PC-9 (cell line): ENCODE results near the gene FAM13C. TPM values are rescaled to one million over a fixed set of nuclear protein-coding genes. Genes with fewer than 3 reads are reported as not detected.

Experiments
- BruUV-seq: library from RNA; stranded (reverse); fragments of 400-500 nt; replicated peaks from 2 replicates; lab custom pipeline; 2021; lab: Mats Ljungman, UMichigan
- CTCF ChIA-PET: fragments of 300-600 bp; sonication (Branson Sonifier 250); formaldehyde crosslinking; loops from one replicate; lab custom pipeline; 2022; ENCODE audit warnings: antibody characterized with exemption; lab: Charles Lee
- POLR2A ChIA-PET: fragments of 300-600 bp; sonication (Branson Sonifier 250); formaldehyde crosslinking; loops from one replicate; lab custom pipeline; 2022; ENCODE audit warnings: antibody characterized with exemption; ENCODE audit not compliant: unreplicated experiment; lab: Charles Lee
- DNase-seq, 2 experiments: peaks; one replicate each; pipeline versions ENCODE4 v3.0.0 to v3.0.0-alpha.2; 2015 to 2022; ENCODE audit warnings: mixed read lengths in 1 of 2
- H2AFZ ChIP-seq: fragments of 200-600 bp; sonication (generic); 2 replicates; pipeline ENCODE4 v1.8.1; 2017; ENCODE audit warnings: antibody characterized with exemption
- H3F3A ChIP-seq: fragments of 200-600 bp; sonication (generic); 2 replicates; pipeline ENCODE4 v1.8.1; 2017; ENCODE audit warnings: antibody characterized with exemption, mild to moderate bottlenecking, low read depth; ENCODE audit not compliant: insufficient read depth
- H3K27ac ChIP-seq: fragments of 200-600 bp; sonication (generic); 2 replicates; pipeline ENCODE4 v1.6.1; 2016; ENCODE audit warnings: mixed run types
- H3K27me3 ChIP-seq: fragments of 200-600 bp; sonication (generic); 2 replicates; pipeline ENCODE4 v1.6.1; 2016; ENCODE audit warnings: low read depth, mixed run types; ENCODE audit not compliant: insufficient read depth
- H3K36me3 ChIP-seq: fragments of 200-600 bp; sonication (generic); 2 replicates; pipeline ENCODE4 v1.6.1; 2016; ENCODE audit warnings: low read depth, mixed run types
- H3K4me1 ChIP-seq: fragments of 200-600 bp; sonication (generic); replicated peaks from 2 replicates; pipeline ENCODE4 v1.6.1; 2016; ENCODE audit warnings: mixed run types; ENCODE audit not compliant: insufficient read depth
- H3K4me2 ChIP-seq: fragments of 200-600 bp; sonication (generic); 2 replicates; pipeline ENCODE4 v1.6.1; 2017; ENCODE audit warnings: mixed run types
- H3K4me3 ChIP-seq: fragments of 200-600 bp; sonication (generic); 2 replicates; pipeline ENCODE4 v1.6.1; 2016; ENCODE audit warnings: mixed run types
- H3K79me2 ChIP-seq: fragments of 200-600 bp; sonication (generic); 2 replicates; pipeline ENCODE4 v1.6.1; 2017; ENCODE audit warnings: low read depth, mixed run types
- H3K9me2 ChIP-seq: fragments of 200-600 bp; sonication (generic); 2 replicates; pipeline ENCODE4 v1.8.1; 2017; ENCODE audit warnings: mild to moderate bottlenecking; ENCODE audit not compliant: insufficient read depth
- H3K9me3 ChIP-seq: fragments of 200-600 bp; sonication (generic); 2 replicates; pipeline ENCODE4 v1.8.1; 2016; ENCODE audit warnings: low read depth; ENCODE audit not compliant: insufficient read depth
- H4K20me1 ChIP-seq: fragments of 200-600 bp; sonication (generic); 2 replicates; pipeline ENCODE4 v1.8.1; 2017; ENCODE audit not compliant: insufficient read depth
- EZH2 ChIP-seq: fragments of 200-600 bp; sonication (generic); IDR thresholded peaks from 2 replicates; pipeline ENCODE4 v1.8.0; 2017; ENCODE audit warnings: antibody characterized with exemption, low read depth
- intact Hi-C: fragments of 100-400 bp; cut with micrococcal nuclease; formaldehyde crosslinking; loops from one replicate; pipeline ENCODE4 v1.10.0; 2022; ENCODE audit not compliant: unreplicated experiment
- total RNA-seq: library from RNA; stranded (reverse); gene quantifications from 2 replicates; pipeline ENCODE4 v1.2.3, GENCODE V29; 2021
- TF ChIP-seq, protein P1 (sequence below): fragments of 200-600 bp; sonication (generic); conservative IDR thresholded peaks from 2 replicates; pipeline ENCODE4 v1.6.1; 2017; ENCODE audit warnings: mixed run types, antibody characterized with exemption, mild to moderate bottlenecking, moderate library complexity

The FAM13C gene
- total RNA-seq, 1 experiment from 2014 or later, result not detected

DNA sequence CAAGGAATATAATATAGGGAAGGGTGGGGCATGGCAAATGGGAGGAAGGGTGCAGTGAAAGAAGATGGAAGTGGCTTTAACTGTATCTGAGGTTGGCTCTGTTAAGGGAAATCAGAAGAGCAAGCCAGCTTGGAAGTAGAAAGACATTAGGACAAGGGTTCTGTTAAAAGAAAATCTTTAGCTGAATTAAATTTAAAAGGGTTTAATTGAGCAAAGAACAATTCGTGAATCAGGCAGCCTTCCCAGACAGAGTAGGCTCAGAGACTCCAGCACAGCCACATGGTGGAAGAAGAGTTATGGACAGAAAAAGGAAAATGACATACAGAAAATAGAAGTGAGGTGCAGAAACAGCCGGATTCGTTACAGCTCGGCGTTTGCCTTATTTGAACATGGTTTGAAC lies 42.0 kb downstream of the FAM13C start:
- Histone ChIP-seq H3K4me3 (no peak overlapping the region), H3K4me2 (no peak overlapping the region), H3K27me3 (no peaks in the 10 kb centered on the region), H3K9me2 (no peaks in the 10 kb centered on the region; the same call in 1 of the 2 replicates), H3F3A (no peaks in the 10 kb centered on the region), H3K36me3 (no peaks in the 10 kb centered on the region), H3K9me3 (no peaks in the 10 kb centered on the region), H3K79me2 (no peaks in the 10 kb centered on the region), H3K27ac (no peak overlapping the region), H4K20me1 (no peaks in the 10 kb centered on the region), H3K4me1 (no peaks in the 10 kb centered on the region), H2AFZ (no peak overlapping the region)
- BruUV-seq, result no TSS peak
- no peak for DNase-seq
- POLR2A ChIA-PET, result no interaction called here
- CTCF ChIA-PET, result no interaction called here
- no peak for TF ChIP-seq EZH2
- TF ChIP-seq, protein P1, sequence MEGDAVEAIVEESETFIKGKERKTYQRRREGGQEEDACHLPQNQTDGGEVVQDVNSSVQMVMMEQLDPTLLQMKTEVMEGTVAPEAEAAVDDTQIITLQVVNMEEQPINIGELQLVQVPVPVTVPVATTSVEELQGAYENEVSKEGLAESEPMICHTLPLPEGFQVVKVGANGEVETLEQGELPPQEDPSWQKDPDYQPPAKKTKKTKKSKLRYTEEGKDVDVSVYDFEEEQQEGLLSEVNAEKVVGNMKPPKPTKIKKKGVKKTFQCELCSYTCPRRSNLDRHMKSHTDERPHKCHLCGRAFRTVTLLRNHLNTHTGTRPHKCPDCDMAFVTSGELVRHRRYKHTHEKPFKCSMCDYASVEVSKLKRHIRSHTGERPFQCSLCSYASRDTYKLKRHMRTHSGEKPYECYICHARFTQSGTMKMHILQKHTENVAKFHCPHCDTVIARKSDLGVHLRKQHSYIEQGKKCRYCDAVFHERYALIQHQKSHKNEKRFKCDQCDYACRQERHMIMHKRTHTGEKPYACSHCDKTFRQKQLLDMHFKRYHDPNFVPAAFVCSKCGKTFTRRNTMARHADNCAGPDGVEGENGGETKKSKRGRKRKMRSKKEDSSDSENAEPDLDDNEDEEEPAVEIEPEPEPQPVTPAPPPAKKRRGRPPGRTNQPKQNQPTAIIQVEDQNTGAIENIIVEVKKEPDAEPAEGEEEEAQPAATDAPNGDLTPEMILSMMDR, result no peak
- intact Hi-C loops, result no loop called here

DNA sequence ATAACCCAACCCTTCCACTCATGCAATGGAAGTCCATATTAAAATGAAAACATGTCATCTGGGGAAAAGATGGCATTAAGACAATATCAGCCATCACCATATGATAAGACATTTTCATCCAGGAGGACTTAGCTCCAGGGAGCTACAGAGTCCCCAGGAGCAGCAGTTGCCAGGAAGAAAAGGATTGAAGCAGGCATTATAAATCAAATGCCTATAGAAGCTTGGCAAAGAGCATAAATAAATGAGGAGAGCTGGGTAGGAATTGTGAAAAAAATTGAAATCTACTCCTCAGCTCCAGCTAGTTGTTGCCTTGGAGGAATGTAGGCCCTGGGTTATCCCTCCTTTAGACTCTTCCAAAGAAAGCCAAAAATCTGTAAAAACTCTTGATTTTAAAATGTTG lies 42.5 kb downstream of the FAM13C start:
- Histone ChIP-seq H3K9me2 (no peaks in the 10 kb centered on the region; the same call in 1 of the 2 replicates), H2AFZ (no peak overlapping the region), H3K9me3 (no peaks in the 10 kb centered on the region), H4K20me1 (no peaks in the 10 kb centered on the region), H3F3A (no peaks in the 10 kb centered on the region), H3K27me3 (no peaks in the 10 kb centered on the region), H3K36me3 (no peaks in the 10 kb centered on the region), H3K27ac (no peak overlapping the region), H3K4me3 (no peak overlapping the region), H3K4me1 (no peaks in the 10 kb centered on the region), H3K79me2 (no peaks in the 10 kb centered on the region), H3K4me2 (no peak overlapping the region)
- CTCF ChIA-PET, result no interaction called here
- no TSS peak for BruUV-seq
- intact Hi-C loops, result no loop called here
- no peak for DNase-seq
- POLR2A ChIA-PET, result no interaction called here
- TF ChIP-seq, protein P1, result no peak
- TF ChIP-seq EZH2, result no peak

GRCh38 chr10:59317066-59317465 lies 45.3 kb downstream of the FAM13C start:
- DNase-seq, result no peak
- H3K9me3 ChIP-seq, result no peaks in the 10 kb centered on the region
- no peaks in the 10 kb centered on the region for H3K27me3 ChIP-seq
- TF ChIP-seq, protein P1, result no peak
- TF ChIP-seq EZH2, result no peak
- no peaks in the 10 kb centered on the region for H3F3A ChIP-seq
- intact Hi-C loops, result no loop called here
- H3K4me3 ChIP-seq, result no peak overlapping the region
- H4K20me1 ChIP-seq, result no peaks in the 10 kb centered on the region
- POLR2A ChIA-PET, result no interaction called here
- no peaks in the 10 kb centered on the region for H3K79me2 ChIP-seq
- H3K4me2 ChIP-seq, result no peak overlapping the region
- no peaks in the 10 kb centered on the region for H3K36me3 ChIP-seq
- BruUV-seq, result no TSS peak
- CTCF ChIA-PET, result no interaction called here
- H3K4me1 ChIP-seq, result no peaks in the 10 kb centered on the region
- H2AFZ ChIP-seq, result no peak overlapping the region
- no peaks in the 10 kb centered on the region for H3K9me2 ChIP-seq
- no peak overlapping the region for H3K27ac ChIP-seq
